H1 (cell line): Measurements from ENCODE around the gene PPOX. TPM values are rescaled to one million over a fixed set of nuclear protein-coding genes. Genes with fewer than 3 reads are reported as not detected.

Source experiments
- CTCF ChIA-PET: fragments of 300-600 bp; sonication (Branson Sonifier 250); formaldehyde crosslinking; loops from one replicate; lab custom pipeline; 2021; ENCODE audit not compliant: partially characterized antibody; lab: Charles Lee
- POLR2A ChIA-PET: fragments of 300-600 bp; sonication (Branson Sonifier 250); formaldehyde crosslinking; loops from one replicate; lab custom pipeline; 2021; ENCODE audit warnings: inconsistent platforms; ENCODE audit not compliant: partially characterized antibody; lab: Charles Lee
- DNase-seq, 2 experiments: peaks; one replicate each; pipeline versions ENCODE4 v3.0.0 to v3.0.0-alpha.2; 2010 to 2022; ENCODE audit warnings: low spot score in 2 of 2, low read depth in 1 of 2, mixed read lengths in 1 of 2
- FAIRE-seq: peaks from 2 replicates; lab custom pipeline; 2011; peaks lifted over from hg19 to GRCh38; lab: Jason Lieb, UNC
- H2AFZ ChIP-seq: 2 replicates; pipeline ENCODE4 v1.8.1; 2012; ENCODE audit warnings: low read length, inconsistent platforms
- H2AK5ac ChIP-seq: 2 replicates; pipeline ENCODE4 v1.6.1; 2013; ENCODE audit warnings: low read depth, low read length
- H2BK120ac ChIP-seq: replicated peaks from 2 replicates; pipeline ENCODE3; 2013; ENCODE audit warnings: low read depth, low read length, inconsistent platforms
- H2BK12ac ChIP-seq: 2 replicates; pipeline ENCODE4 v1.6.1; 2013; ENCODE audit warnings: low read depth, low read length
- H2BK15ac ChIP-seq: 2 replicates; pipeline ENCODE4 v1.6.1; 2013; ENCODE audit warnings: low read length
- H2BK20ac ChIP-seq: 2 replicates; pipeline ENCODE4 v1.6.1; 2013; ENCODE audit warnings: low read length
- H2BK5ac ChIP-seq: 2 replicates; pipeline ENCODE4 v1.6.1; 2013; ENCODE audit warnings: low read depth, low read length
- H3K14ac ChIP-seq: 2 replicates; pipeline ENCODE4 v1.6.1; 2013; ENCODE audit warnings: inconsistent platforms; ENCODE audit not compliant: insufficient read length
- H3K18ac ChIP-seq: 2 replicates; pipeline ENCODE4 v1.6.1; 2013; ENCODE audit warnings: low read length; ENCODE audit errors: extremely low read depth
- H3K23ac ChIP-seq: 2 replicates; pipeline ENCODE4 v1.6.1; 2013; ENCODE audit warnings: inconsistent platforms; ENCODE audit not compliant: insufficient read length
- H3K23me2 ChIP-seq: 2 replicates; pipeline ENCODE4 v1.6.1; 2013; ENCODE audit warnings: low read depth, low read length
- H3K27ac ChIP-seq: 2 replicates; pipeline ENCODE4 v1.6.1; 2011; ENCODE audit warnings: low read depth, low read length, inconsistent platforms
- H3K27me3 ChIP-seq, 4 experiments: replicated peaks in 1 of 4; 1 replicate in 1 of 4; 2 replicates in 3 of 4; pipeline versions ENCODE4 v1.6.1 to v1.8.1; 2011 to 2013; ENCODE audit warnings: low read length in 3 of 4, mild to moderate bottlenecking in 3 of 4, inconsistent platforms in 2 of 4, mixed read lengths in 2 of 4, moderate library complexity in 1 of 4; ENCODE audit not compliant: control insufficient read depth in 3 of 4, insufficient read depth in 3 of 4; ENCODE audit errors: extremely low read depth in 1 of 4
- H3K36me3 ChIP-seq, 4 experiments: 2 replicates each; pipeline versions ENCODE4 v1.6.1 to v1.8.1; 2011 to 2013; ENCODE audit warnings: mild to moderate bottlenecking in 4 of 4, low read length in 3 of 4, moderate library complexity in 2 of 4, control low read depth in 1 of 4, inconsistent platforms in 1 of 4; ENCODE audit not compliant: insufficient read depth in 4 of 4, control insufficient read depth in 2 of 4
- H3K4ac ChIP-seq: replicated peaks from 2 replicates; pipeline ENCODE3; 2013; ENCODE audit warnings: low read length, low read depth, mixed read lengths, inconsistent platforms; ENCODE audit not compliant: insufficient read length
- H3K4me1 ChIP-seq, 4 experiments: replicated peaks in 1 of 4; 1 replicate in 1 of 4; 2 replicates in 3 of 4; pipeline versions ENCODE4 v1.6.1 to v1.8.1; 2011 to 2013; ENCODE audit warnings: low read length in 3 of 4, inconsistent platforms in 2 of 4, mixed read lengths in 1 of 4; ENCODE audit not compliant: insufficient read depth in 4 of 4, control insufficient read depth in 3 of 4
- H3K4me2 ChIP-seq, 2 experiments: 2 replicates each; pipeline versions ENCODE4 v1.6.1 to v1.8.1; 2011 to 2013; ENCODE audit warnings: low read depth in 2 of 2, low read length in 2 of 2, control low read depth in 1 of 2, inconsistent platforms in 1 of 2, mild to moderate bottlenecking in 1 of 2; ENCODE audit not compliant: insufficient read depth in 1 of 2
- H3K4me3 ChIP-seq, 4 experiments: fragments of 200-600, 300-600 bp in 1 of 4; sonication (generic), shearing (Covaris generic), sonication (Bioruptor Twin) in 1 of 4; 2 replicates each; pipeline versions ENCODE4 v1.5.1 to v1.8.1; 2011 to 2016; ENCODE audit warnings: low read length in 4 of 4, low read depth in 3 of 4, control low read depth in 2 of 4, inconsistent platforms in 2 of 4, mild to moderate bottlenecking in 2 of 4, mixed read lengths in 1 of 4, moderate library complexity in 1 of 4; ENCODE audit not compliant: insufficient read depth in 2 of 4; ENCODE audit errors: extremely low read depth in 1 of 4
- H3K56ac ChIP-seq: replicated peaks from 2 replicates; pipeline ENCODE3; 2013; ENCODE audit warnings: low read depth, mild to moderate bottlenecking, mixed read lengths, low read length, inconsistent platforms; ENCODE audit not compliant: insufficient read length
- H3K79me1 ChIP-seq: 2 replicates; pipeline ENCODE4 v1.6.1; 2013; ENCODE audit warnings: low read depth, low read length, control low read depth
- H3K79me2 ChIP-seq, 2 experiments: 2 replicates each; pipeline versions ENCODE4 v1.6.1 to v1.8.1; 2012 to 2013; ENCODE audit warnings: low read length in 2 of 2, mild to moderate bottlenecking in 2 of 2, inconsistent platforms in 1 of 2; ENCODE audit not compliant: insufficient read depth in 2 of 2, control insufficient read depth in 1 of 2
- H3K9ac ChIP-seq, 4 experiments: replicated peaks in 1 of 4; 1 replicate in 1 of 4; 2 replicates in 3 of 4; pipeline versions ENCODE4 v1.6.1 to v1.8.1; 2011 to 2013; ENCODE audit warnings: low read depth in 3 of 4, low read length in 3 of 4, control low read depth in 2 of 4, mild to moderate bottlenecking in 2 of 4, moderate library complexity in 2 of 4, inconsistent platforms in 1 of 4; ENCODE audit errors: extremely low read depth in 1 of 4
- H3K9me3 ChIP-seq, 2 experiments: 2 replicates each; pipeline versions ENCODE4 v1.6.1 to v1.8.1; 2012 to 2013; ENCODE audit warnings: mild to moderate bottlenecking in 2 of 2, moderate library complexity in 2 of 2, control low read depth in 1 of 2, inconsistent platforms in 1 of 2, low read depth in 1 of 2, low read length in 1 of 2, mixed read lengths in 1 of 2; ENCODE audit not compliant: insufficient read depth in 2 of 2
- H4K20me1 ChIP-seq, 2 experiments: replicated peaks in 1 of 2; 2 replicates each; pipeline versions ENCODE3 to v1.8.1; 2011 to 2013; ENCODE audit warnings: inconsistent platforms in 2 of 2, low read length in 2 of 2, mild to moderate bottlenecking in 1 of 2; ENCODE audit not compliant: insufficient read depth in 2 of 2, control insufficient read depth in 1 of 2
- H4K5ac ChIP-seq: 2 replicates; pipeline ENCODE4 v1.6.1; 2013; ENCODE audit warnings: low read length, low read depth, mixed read lengths, inconsistent platforms; ENCODE audit not compliant: insufficient read length
- H4K8ac ChIP-seq: 2 replicates; pipeline ENCODE4 v1.8.0; 2013; ENCODE audit warnings: mild to moderate bottlenecking, moderate library complexity, low read length, inconsistent platforms; ENCODE audit not compliant: insufficient read depth; ENCODE audit errors: extremely low read depth
- H4K91ac ChIP-seq: replicated peaks from 2 replicates; pipeline ENCODE3; 2013; ENCODE audit warnings: low read length, mixed read lengths, inconsistent platforms; ENCODE audit not compliant: insufficient read length
- CREB1 ChIP-seq: IDR thresholded peaks from 2 replicates; pipeline ENCODE4 v1.6.1; 2012; ENCODE audit warnings: inconsistent platforms
- CTBP2 ChIP-seq: IDR thresholded peaks from 2 replicates; pipeline ENCODE4 v1.7.0; 2011; ENCODE audit warnings: borderline replicate concordance, mild to moderate bottlenecking, moderate library complexity, mixed read lengths, low read length; ENCODE audit not compliant: insufficient read depth, insufficient read length
- E2F6 ChIP-seq: IDR thresholded peaks from 2 replicates; pipeline ENCODE4 v1.6.1; 2012; ENCODE audit warnings: inconsistent platforms
- HDAC6 ChIP-seq: IDR thresholded peaks from one replicate; pipeline ENCODE4 v1.7.1; 2012; ENCODE audit warnings: low read depth, mild to moderate bottlenecking, inconsistent platforms, low read length, moderate library complexity
- JUND ChIP-seq: IDR thresholded peaks from 2 replicates; pipeline ENCODE4 v1.6.1; 2011; ENCODE audit warnings: mild to moderate bottlenecking, improper control_type of control experiment, low read length
- NANOG ChIP-seq: IDR thresholded peaks from 2 replicates; pipeline ENCODE4 v1.6.1; 2011; ENCODE audit warnings: low read length, low read depth, mild to moderate bottlenecking, inconsistent platforms; ENCODE audit not compliant: insufficient read depth, poor library complexity, severe bottlenecking
- POLR2AphosphoS5 ChIP-seq: IDR thresholded peaks from 2 replicates; pipeline ENCODE4 v1.6.1; 2011; ENCODE audit warnings: low read depth, low read length
- SIRT6 ChIP-seq: IDR thresholded peaks from one replicate; pipeline ENCODE4 v1.7.1; 2012; ENCODE audit warnings: low read length, inconsistent platforms
- TAF7 ChIP-seq: optimal IDR thresholded peaks from 2 replicates; pipeline ENCODE3; 2011; ENCODE audit warnings: low read depth, mild to moderate bottlenecking, inconsistent platforms, low read length, moderate library complexity, borderline replicate concordance
- TEAD4 ChIP-seq: IDR thresholded peaks from 2 replicates; pipeline ENCODE4 v1.6.1; 2012; ENCODE audit warnings: low read depth, low read length, inconsistent platforms, mixed read lengths
- USF2 ChIP-seq: IDR thresholded peaks from 2 replicates; pipeline ENCODE4 v1.6.1; 2011; ENCODE audit warnings: low read length, improper control_type of control experiment
- WGBS, 2 experiments: shearing (Covaris generic) in 1 of 2; methylation state at CpG; one replicate each; pipeline versions ENCODE4 v1.1.6 to v1.1.7; 2013 to 2015; ENCODE audit warnings: low lambda C conversion rate in 2 of 2, mixed read lengths in 2 of 2, inconsistent platforms in 1 of 2, low coverage in 1 of 2, missing lambda C conversion rate in 1 of 2; ENCODE audit not compliant: insufficient replicate concordance in 2 of 2, insufficient coverage in 1 of 2, insufficient read length in 1 of 2; ENCODE audit errors: extremely low coverage in 1 of 2, missing lambda C conversion rate in 1 of 2; 5-methylcytosine and 5-hydroxymethylcytosine counted together
- polyA plus RNA-seq, 7 experiments: library from polyadenylated mRNA; depleted of rRNA in 3 of 7; stranded (reverse) in 5 of 7; unstranded in 2 of 7; fragments of >200 nt in 5 of 7; fragments of 200-250 nt in 2 of 7; gene quantifications; 1 replicate in 5 of 7; 2 replicates in 1 of 7; 4 replicates in 1 of 7; pipeline versions ENCODE4 v1.2.1 to v1.2.3, GENCODE V29; 2011 to 2013; ENCODE audit warnings: missing spikeins in 2 of 7, mixed read lengths in 2 of 7
- total RNA-seq: library from RNA; stranded (reverse); fragmentation: NEBNext Ultra II Directional; extraction: Animal tissue kit (Norgen Biotek cat#: 25700); gene quantifications from 2 replicates; pipeline ENCODE4 v1.2.1, GENCODE V29; 2021

The PPOX gene
- total and polyA plus RNA-seq, 2 of the 8 experiments (the other 6 are each of a cell fraction or from before 2014, with no cell fraction given) = 39.4 to 40.4 TPM

- H4K5ac ChIP-seq = no peak overlapping the region
- POLR2A ChIA-PET = interaction anchor here (0.6 to 2.0 kb wide), 4 partner anchors 10 to 91 kb away, joined by 3 to 6 read pairs (median 4); partner anchors contain the start of gene USP21
- DNase-seq (peak; percentile 67 to 92), FAIRE-seq (peak; percentile 62)
- no peak overlapping the region for H2AK5ac ChIP-seq
- H3K4me1 ChIP-seq = peaks cover 0 to 4% (median 1%) of the 10 kb centered on the region in 4 experiments; a peak in 4 of 7 replicates
- H3K23me2 ChIP-seq = no peaks in the 10 kb centered on the region
- H3K9ac ChIP-seq = no peak overlapping the region
- H3K79me1 ChIP-seq = no peaks in the 10 kb centered on the region
- no peak overlapping the region for H2BK5ac ChIP-seq
- no peak overlapping the region for H3K4me3 ChIP-seq
- H4K91ac ChIP-seq = no peak overlapping the region
- H2BK20ac ChIP-seq = no peak overlapping the region
- 63% methylated on average over 11 of the region's 11 CpGs; no CpG with 5 or more reads in 1 of the 2 experiments for WGBS, 2 experiments
- H3K79me2 ChIP-seq = no peaks in the 10 kb centered on the region
- H2BK12ac ChIP-seq = no peak overlapping the region
- no peak overlapping the region for H3K14ac ChIP-seq
- H3K27me3 ChIP-seq = no peaks in the 10 kb centered on the region
- CTCF ChIA-PET = interaction anchor here (0.6 to 23.7 kb wide), 13 partner anchors 5 to 171 kb away, joined by 3 to 427 read pairs (median 9); partner anchors contain the start of genes ADAMTS4, APOA2, FCER1G and NDUFS2
- no peaks in the 10 kb centered on the region for H3K9me3 ChIP-seq
- H3K4me2 ChIP-seq = no peak overlapping the region
- no peak overlapping the region for H3K4ac ChIP-seq
- no peak overlapping the region for H2BK15ac ChIP-seq
- peaks cover 38 to 73% (median 61%) of the 10 kb centered on the region in 4 experiments for H3K36me3 ChIP-seq
- 0 out of 2 replicates have a peak overlapping the region, but pooled peaks have one; percentile 5 for H3K27ac ChIP-seq
- no peak overlapping the region for H2AFZ ChIP-seq
- H4K20me1 ChIP-seq = peaks cover 1 to 11% of the 10 kb centered on the region in 2 experiments
- no peak overlapping the region for H3K56ac ChIP-seq
- no peak overlapping the region for H4K8ac ChIP-seq
- H3K18ac ChIP-seq = no peak overlapping the region
- H2BK120ac ChIP-seq = no peak overlapping the region
- H3K23ac ChIP-seq = no peak overlapping the region
- TF ChIP-seq TEAD4 (no peak), TAF7 (no peak), E2F6 (no peak), POLR2AphosphoS5 (no peak), CREB1 (peak; percentile 31; the same call in 1 of the 2 replicates), HDAC6 (no peak), NANOG (peak; percentile 37), CTBP2 (no peak), SIRT6 (no peak), USF2 (no peak), JUND (0 out of 2 replicates have a peak, but pooled peaks have one; percentile 46)
Observed at GRCh38 chr1:161209790-161210409, 43.7 kb downstream of the PPOX start.
